GM18517 (cell line): ENCODE data around the gene LAMTOR1.

Experiments used
- ATAC-seq: cut with Tn5 transposase; IDR thresholded peaks from one replicate; pipeline ENCODE4 v1.9.1; 2021; ENCODE audit warnings: mild to moderate bottlenecking, moderate library complexity; ENCODE audit not compliant: unreplicated experiment

Gene LAMTOR1

DNA sequence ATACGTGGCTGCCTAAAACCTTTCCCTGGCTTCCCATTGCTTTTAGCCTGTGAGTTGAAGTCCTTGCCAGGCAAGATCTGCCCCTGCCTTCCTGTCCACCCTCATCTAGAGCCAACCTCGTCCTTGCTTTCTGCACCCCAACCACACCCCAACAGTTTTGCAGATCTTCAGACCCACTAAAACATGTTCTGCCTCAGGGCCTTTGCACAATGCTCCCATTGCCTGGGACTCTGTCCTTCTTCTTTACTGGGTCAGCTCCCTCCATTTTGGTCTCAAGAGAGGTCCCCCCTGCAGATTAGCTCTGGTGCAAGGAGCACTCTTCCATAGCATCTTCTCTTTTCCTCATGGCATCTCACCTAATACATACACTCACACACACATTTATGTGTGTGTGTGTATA, 17.8 kb upstream of the LAMTOR1 start:
- no peak for ATAC-seq

DNA sequence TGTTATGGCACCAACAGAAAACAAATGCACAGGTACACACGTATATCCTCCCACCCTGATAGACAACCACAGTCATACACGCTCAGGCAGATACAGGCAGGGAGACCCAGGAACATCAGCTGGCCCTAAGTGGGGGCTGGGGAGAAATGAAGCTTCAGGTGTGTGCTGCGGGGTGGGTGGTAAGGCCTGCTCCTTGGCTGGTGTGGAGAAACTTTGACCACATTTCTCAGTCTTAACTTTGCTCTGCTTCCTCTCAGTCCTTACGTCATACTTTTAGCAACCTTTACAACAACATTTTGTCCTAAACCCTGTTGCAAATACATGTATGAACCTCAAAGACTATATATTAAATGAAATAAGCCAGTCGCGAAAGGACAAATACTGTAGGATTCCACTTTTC, 16.1 kb upstream of the LAMTOR1 start:
- ATAC-seq: no peak

DNA sequence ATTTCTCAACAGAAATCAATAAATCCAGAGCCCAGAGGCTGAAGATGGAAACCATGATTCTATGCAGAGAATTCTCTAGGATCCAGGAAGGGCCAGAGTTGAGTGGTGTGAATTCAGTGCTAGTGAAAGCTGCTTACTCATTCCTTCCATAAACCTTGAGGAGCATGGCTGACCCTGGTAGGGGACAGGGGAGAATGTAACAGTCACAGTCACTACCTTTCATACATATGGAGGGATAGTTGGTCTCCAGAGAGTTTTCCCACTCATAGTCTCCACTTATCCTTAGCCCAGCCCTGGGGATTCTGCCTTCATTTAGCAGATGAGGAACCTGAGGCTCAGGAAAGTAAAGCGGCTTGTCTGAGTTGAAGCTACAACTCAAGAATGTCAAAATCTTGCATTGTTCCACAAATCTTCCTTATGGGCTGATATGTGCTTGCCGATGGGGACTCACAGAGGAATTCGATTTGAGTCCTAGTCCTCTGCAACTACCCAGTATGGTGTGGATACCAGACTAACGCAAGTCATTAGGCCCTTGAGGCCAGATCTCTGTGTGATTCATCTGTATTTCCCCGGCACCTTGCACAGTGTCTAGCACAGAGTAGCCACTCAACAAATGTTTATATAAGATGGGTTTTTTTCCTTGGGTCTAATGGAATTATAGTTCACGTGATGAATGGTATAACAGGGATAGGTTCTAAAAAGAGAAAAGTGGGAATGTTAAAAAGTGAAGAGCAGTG, 13.1 kb upstream of the LAMTOR1 start:
- ATAC-seq: no peak

DNA sequence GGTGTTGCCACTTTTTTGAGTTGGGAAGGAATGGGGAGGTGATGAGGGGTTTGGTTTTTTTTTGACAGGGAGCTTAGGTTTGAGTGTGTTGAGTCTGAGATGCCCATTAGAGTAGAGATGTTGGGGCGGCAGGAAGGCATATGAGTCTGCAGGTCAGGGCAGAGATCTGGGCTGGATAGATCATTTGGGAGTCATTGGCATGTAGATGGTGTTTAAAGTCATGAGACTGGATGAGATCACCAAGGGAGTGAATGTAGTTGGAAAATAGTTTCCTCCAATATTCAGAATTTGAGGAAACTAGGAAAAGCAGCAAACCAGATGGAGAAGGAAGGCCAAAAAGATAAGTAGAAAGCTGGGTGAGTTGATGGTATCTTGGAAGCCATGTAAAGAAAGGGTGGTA, 11.5 kb upstream of the LAMTOR1 start:
- no peak for ATAC-seq

DNA sequence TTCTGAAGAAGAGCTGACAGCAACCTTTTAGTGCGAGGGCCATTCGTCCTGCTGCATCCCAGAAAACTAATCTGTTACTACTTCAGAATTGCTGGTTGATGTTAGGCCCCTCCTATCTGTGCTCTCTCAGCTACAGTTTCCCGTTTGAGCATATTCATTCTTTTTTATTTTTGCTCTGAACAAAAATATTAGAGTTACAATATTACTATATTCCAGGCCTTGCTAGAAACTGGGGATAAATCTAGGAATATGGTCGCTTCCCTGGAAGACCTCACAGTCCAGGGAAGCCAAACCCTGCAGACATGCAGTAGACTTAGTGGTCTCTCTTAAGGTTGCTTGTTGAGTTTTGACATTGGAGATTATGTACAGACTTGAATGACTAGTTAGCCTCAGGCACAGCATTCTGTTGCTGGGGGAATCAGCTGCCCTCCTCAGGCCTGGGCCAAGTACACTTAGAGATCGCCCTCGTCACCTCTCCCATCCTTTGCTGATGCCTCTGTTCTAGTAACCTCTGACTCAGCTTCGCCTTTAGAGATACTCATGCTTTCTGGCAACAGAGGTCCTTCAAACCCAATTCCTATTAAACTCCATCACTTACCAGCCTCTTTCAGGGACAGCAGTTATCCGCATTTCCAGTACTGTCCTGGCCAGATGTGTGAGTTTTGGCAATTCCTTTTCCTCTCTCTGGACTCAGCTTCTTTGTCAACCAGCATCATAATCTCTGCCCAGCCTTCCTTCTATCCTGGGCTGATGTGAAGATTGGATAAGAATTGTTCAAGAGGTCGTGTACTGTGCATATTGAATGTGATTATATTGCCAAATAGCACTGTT, 10.1 kb upstream of the LAMTOR1 start:
- ATAC-seq: no peak

DNA sequence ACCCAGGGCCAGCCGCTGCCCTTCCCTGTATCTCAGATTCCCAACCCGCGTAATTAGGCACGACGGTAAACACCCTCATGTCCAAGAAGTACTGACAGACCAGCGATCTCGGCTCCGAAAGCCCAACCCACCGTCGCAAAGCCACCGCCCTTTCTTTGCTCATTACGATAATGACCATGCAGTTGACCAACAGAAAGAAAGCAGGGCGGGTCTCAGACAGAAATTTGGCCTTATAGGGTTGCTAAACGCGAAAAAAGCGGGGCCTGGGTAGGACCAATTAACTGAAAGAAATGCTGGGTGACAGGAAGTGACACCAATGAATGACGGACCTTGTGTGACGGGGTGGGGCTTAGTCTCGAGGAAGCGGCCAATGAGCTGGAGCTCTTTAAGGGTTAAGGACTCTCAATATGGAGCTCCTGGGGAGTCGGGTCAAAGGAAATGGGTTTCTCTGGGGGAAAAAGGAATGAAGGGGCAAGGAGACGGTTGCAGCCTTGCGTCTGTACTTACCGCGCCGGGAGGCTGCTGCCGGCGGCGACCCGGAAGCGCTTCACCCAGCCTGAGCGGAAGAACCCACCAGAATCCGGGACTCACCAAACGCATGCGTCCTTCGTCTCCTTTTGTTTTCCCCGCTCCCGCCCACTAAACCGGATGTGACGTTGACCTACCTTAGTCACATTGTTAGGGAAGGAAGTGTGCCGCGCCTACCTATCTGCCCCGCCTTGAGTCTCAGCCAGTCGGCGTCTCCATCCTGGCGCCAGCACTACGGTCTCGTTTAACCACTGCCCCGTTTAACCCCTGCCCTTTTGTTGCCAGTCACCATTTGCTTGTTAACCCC, 9.3 kb upstream of the LAMTOR1 start, which contains the start of gene ANAPC15:
Gene ANAPC15, minus strand, starts transcription at position 553 of the 835 bp plus-strand sequence. CDS start 1,419 bp downstream, outside the sequence.
- peak; percentile 89 for ATAC-seq

DNA sequence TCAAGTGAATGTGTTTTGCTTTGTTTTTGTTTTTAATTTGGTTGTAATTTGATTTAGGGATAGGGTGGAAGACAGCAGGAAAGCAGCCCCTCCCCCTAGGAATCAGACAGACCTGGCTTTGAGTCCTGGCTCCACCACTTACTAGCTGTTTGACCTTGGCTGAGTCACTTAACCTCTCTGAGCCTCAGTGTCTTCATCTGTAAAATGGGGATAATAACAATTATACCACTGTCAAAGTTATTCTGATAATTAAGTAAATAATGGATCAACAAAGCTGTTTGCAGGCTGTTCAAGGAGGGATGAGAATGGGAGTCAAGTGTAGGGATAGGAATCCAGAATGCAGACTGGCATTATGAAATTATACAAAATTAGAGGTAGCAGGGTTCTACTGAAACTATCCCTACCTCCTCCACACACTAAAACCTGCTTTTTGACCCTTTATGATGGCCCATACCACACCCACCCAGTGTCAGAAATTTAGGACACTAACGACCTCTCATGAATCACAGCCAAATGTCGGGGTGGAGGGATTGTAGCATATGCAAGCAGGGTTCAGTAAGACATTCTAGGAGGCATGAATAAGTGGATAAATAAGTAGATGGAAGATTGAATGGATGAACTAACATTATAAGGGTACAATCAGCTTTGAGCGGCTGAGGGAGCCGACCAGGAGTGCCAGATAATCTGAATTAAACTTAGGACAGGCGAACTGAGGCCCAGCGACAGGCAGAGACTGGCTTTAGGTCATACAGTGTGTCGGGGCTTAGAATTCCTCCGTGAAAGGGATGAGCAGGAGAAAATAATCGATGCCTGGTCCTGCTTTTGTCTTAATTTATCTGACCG, 8.4 kb upstream of the LAMTOR1 start:
- peak; percentile 1 for ATAC-seq

DNA sequence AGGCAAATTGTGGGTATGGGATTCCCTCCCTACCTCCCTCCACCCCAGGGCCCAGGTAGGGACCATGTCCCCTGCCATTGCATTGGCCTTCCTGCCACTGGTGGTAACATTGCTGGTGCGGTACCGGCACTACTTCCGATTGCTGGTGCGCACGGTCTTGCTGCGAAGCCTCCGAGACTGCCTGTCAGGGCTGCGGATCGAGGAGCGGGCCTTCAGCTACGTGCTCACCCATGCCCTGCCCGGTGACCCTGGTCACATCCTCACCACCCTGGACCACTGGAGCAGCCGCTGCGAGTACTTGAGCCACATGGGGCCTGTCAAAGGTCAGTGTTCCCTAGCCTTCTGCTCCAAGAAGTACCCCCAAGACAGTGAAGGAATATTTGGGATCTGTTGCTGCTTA, 2.8 kb upstream of the LAMTOR1 start, which contains the start of gene TOMT:
Gene TOMT, plus strand, starts transcription at position 37 of the 400 bp plus-strand sequence. Its CDS starts 28 bp downstream, at position 65.
- no peak for ATAC-seq

DNA sequence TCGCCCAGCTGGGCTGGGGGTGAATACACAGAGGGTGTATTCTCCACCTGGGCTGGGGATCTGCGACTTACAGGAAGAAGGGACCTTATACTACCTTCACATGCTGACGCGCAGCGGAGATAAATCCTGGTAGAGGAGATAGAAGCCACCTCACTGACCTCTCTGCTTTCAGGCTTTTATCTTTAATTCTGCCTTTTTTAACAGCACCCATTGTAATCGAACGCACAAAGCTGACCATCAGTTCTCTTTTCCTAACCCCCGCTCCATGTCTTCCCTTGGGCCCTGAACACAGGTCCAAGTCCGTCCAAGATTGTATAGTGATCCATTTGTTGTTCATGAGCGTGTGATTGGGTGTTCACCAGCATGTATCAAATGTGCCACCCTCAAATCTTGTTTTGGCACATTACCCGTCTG, 664 bp upstream of the LAMTOR1 start:
- ATAC-seq: no peak

DNA sequence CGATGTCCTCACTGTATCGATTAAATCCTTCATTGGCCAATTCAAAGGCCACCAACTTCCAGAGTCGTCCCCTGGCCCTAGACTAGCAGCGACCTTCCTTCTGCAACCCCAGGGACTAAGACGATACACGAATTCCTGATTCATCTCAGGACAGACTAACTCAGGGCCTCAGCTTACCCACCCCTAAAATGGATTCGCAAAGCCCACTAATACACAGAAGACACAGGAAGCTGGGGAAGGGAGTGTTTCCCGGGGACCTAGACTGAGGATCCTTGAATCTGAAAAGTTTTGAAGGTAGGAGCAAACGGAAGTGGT, 509 bp downstream of the LAMTOR1 start:
- ATAC-seq: no peak

DNA sequence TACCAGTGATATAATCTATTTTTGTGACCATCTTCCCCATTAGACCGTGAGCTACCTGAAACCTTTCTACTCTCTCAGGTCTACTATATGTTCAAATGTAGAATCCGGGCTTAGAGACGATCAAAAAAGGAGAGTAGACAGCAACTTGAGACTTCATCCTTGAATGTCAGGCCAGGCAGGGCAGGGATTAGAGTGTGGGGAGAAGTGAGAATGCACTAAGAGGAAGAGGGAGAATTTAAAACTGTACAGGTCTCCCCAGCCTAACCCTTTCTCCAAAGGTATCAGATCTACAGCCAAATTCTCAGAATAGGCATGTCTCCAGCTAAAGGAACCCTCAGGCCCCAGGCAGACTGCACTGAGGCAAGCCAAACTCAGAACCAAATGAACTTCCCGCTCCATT, 935 bp downstream of the LAMTOR1 start:
- ATAC-seq: no peak

DNA sequence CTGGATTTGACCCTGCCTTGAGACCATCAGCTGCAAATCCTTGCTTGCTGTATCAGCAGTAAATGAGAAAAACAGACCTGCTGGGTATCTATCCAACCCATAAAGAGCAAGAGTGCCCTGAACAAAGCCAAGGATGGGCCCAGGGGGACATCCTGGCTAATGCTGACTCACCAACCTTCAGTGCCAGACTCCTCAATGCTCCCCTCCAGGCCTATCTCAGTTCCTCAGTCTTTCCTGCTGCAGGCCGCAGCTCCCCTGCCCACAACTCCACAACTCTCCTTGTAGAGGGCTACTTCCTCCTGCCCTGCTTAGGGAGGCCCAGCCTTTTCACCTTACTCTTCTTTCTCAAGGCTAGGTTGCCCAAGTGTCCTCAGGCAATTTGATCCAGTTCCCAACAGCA, 2.6 kb downstream of the LAMTOR1 start:
- no peak for ATAC-seq

DNA sequence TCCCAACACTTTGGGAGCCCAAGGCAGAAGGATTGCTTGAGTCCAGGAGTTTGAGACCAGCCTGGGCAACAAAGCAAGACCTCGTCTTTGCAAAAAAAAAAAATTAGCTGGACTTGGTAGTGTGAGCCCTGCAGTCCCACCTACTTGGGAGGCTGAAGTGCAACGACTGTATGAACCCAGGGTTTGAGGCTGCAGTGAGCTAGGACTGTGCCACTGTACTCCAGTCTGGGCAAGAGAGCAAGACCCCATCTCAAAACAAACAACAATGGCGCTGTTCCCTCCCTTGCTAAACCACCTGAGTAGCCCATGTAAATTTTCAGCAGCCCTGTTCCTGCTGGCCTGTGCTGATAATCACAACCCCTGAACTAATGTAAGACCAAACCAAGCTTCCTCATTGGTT, 3.1 kb downstream of the LAMTOR1 start:
- ATAC-seq: no peak

DNA sequence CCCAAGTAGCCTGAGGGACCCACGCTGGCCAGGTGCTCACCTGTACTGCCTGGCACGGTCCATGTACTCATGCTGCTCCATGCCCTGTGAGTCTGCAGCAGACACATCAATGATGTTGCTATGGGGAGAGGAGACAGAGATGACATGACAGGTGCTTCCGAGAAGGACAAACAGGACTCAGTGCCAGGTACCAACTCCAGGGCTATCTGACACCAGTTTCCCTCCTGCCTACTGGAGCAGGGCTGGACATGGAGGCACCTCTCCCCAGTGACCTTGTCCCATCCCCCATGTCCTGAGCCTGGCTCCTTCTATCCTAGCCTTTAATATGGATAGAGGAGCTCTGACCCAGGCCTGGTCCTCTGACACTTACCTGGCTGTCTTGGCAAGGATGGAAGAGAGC, 4.4 kb downstream of the LAMTOR1 start:
- no peak for ATAC-seq

DNA sequence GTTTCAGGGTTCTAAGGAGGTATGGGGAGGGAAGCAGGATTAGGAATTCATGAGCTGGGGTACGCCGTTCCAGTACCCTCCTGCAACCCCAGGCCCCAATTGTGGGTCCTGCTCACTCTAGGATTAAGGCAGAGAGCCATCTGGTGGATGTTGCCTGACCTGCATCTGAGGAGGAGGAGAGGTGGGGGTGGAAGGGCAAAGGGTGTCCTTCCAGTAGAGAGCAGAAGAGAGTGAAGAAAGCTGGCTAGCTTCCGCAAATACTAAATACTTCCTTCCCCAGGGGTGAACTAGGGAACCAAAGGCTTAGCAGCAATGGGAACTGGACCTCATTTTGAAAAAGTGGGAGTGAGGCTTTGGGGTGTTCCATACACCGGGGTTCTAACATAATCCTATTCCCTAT, 11.8 kb downstream of the LAMTOR1 start:
- ATAC-seq: no peak

DNA sequence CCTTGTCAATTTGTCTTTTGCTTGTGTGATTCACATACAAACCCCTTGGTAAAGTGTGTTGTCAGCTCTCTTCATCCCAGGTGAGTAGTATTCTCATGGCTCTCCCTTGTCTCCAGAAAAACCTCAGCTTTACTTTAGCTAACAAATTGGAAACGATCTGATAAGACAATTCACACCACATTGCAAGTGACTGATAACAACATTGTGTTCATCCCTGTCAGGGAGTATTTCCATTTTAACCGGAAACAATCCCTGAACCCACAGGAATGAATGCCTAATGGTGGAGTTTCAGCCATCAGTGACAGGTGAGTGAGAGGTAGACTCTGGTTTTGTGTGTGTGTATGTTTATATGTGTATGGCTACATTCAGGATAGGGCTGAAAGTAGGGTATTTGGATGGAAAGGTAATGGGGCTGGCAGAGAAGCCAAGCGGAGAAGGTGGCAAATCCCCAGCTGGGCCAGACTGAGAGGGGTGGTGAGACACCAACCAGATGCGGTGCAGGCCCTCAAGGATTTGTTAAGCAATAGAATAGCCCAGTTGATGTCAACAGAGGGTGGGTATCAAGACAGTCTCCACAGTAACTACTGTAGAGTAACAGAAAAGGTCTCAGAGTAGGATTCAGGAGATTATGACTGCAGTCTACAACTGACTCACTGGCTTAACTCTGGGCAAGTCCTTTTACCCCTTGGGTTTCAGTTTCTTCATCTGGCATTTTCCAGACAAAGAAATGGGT, 14.9 kb downstream of the LAMTOR1 start:
- no peak for ATAC-seq

DNA sequence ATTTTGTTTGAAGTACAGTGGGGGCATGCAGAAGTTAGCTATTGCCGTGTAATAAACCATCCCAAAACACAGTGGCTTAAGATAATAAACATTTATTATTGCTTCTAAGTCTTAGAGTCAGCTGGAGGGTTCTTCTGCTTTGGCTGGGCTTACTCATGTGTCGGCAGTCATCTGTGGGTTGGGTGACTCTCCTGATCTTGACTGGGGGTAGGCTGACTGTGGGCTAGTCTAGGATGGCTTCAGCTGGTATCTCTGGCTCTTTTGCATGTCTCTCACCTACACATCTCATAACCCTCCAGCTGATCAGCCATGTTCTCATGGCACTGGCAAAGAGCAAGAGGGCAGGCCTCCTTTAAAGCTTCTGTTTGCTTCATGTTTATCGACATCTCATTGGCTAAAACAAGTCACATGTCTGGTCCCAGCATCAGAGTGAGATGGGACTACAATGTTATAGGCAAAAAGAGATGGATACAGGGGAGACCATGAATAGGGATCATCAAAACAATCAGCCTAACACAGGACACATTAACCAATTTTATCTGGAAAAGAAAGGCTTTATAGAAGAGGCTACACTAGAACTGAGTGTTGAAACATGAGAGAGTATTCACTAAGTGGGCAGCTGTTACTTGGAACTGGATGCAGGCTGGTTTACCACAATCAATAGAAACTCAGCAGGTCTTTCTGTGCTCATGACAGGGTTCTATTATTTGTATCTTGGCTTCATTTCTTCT, 17.3 kb downstream of the LAMTOR1 start:
- ATAC-seq: no peak

DNA sequence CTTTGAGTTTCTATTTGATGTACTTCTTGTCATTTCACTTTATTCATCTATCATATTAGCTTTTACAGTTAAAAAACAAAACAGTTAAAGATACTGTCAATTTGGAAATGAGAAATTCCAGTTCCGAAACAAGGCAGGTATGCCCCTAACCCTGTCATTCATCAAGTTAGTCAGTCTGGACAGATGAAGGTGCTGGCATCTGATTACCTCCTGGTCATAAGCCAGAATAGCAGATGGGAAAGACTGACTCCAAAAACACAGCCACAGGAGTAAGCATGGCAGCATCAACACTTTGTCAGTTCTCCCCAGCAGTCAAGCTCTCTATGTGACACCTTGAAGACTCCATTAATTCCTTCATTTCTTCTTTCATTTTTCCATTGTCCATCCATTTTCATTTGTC, 18.1 kb downstream of the LAMTOR1 start:
- no peak for ATAC-seq

DNA sequence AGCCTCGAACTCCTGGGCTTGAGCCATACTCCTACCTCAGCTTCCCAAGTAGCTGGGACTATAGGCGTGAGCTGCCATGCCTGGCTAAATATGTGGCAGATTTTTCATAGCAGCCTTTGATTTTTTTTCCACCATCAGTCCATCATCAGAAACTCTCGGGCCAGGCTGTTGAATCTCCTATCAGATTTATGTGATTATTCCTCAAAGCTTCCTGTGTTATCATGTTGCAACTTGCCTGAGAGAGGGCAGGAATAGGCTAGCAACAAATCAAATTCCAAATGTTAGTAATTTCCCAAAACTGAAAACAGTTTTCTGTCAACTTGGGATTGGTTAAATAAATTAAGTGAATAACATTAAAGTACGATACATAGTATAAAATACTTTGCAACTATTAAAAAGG, 19.0 kb downstream of the LAMTOR1 start:
- ATAC-seq: no peak
